CD4-positive, alpha-beta memory T cell (primary cell): Measurements from ENCODE around the gene MMD2. TPM values are rescaled to one million over a fixed set of nuclear protein-coding genes. Genes with fewer than 3 reads are reported as not detected.

ENCODE experiments used
- CTCF ChIA-PET: fragments of 350-600 bp; sonication (Branson Sonifier 250); formaldehyde crosslinking; loops from one replicate; lab custom pipeline; 2021; ENCODE audit warnings: inconsistent platforms; ENCODE audit not compliant: partially characterized antibody; lab: Charles Lee
- POLR2A ChIA-PET: fragments of 350-600 bp; sonication (Branson Sonifier 250); formaldehyde crosslinking; loops from one replicate; lab custom pipeline; 2021; ENCODE audit not compliant: partially characterized antibody; lab: Charles Lee
- DNase-seq, 5 donors: peaks; one replicate each; pipeline versions ENCODE4 v3.0.0 to v3.0.0-alpha.2; 2020 to 2022; ENCODE audit warnings: mixed read lengths in 1 of 5
- H3K27ac ChIP-seq: one replicate; pipeline ENCODE4 v1.7.0; 2013; ENCODE audit warnings: low read depth, low read length
- H3K27me3 ChIP-seq: 2 replicates; pipeline ENCODE4 v1.7.0; 2013; ENCODE audit warnings: mild to moderate bottlenecking, low read length, moderate library complexity; ENCODE audit not compliant: insufficient read depth
- H3K36me3 ChIP-seq: 2 replicates; pipeline ENCODE4 v1.7.0; 2013; ENCODE audit warnings: mild to moderate bottlenecking, low read length, moderate library complexity; ENCODE audit not compliant: insufficient read depth
- H3K4me1 ChIP-seq: 2 replicates; pipeline ENCODE4 v1.7.0; 2013; ENCODE audit warnings: mild to moderate bottlenecking, low read length, moderate library complexity; ENCODE audit not compliant: insufficient read depth
- H3K4me3 ChIP-seq, 2 donors: one replicate each; pipeline ENCODE4 v1.7.0; 2013; ENCODE audit warnings: low read length in 2 of 2, mild to moderate bottlenecking in 1 of 2
- H3K9me3 ChIP-seq, 2 donors: one replicate each; pipeline ENCODE4 v1.7.0; 2013; ENCODE audit warnings: low read length in 2 of 2, control low read depth in 1 of 2; ENCODE audit not compliant: control insufficient read depth in 1 of 2
- H3K27ac Mint-ChIP-seq, 7 donors: one replicate each; pipeline ENCODE4 v1.8.0; 2020 to 2021; ENCODE audit warnings: mixed read lengths in 7 of 7, mild to moderate bottlenecking in 6 of 7, inconsistent platforms in 3 of 7, moderate library complexity in 3 of 7
- H3K27me3 Mint-ChIP-seq, 2 donors: one replicate each; pipeline ENCODE4 v1.8.0; 2020 to 2021; ENCODE audit warnings: mixed read lengths in 2 of 2
- H3K36me3 Mint-ChIP-seq, 2 donors: one replicate each; pipeline ENCODE4 v1.8.0; 2020 to 2021; ENCODE audit warnings: mixed read lengths in 2 of 2, inconsistent platforms in 1 of 2, mild to moderate bottlenecking in 1 of 2
- H3K4me1 Mint-ChIP-seq, 4 donors: one replicate each; pipeline ENCODE4 v1.8.0; 2020 to 2021; ENCODE audit warnings: mixed read lengths in 4 of 4, mild to moderate bottlenecking in 1 of 4
- H3K4me3 Mint-ChIP-seq, 8 donors: one replicate each; pipeline ENCODE4 v1.8.0; 2020 to 2021; ENCODE audit warnings: mixed read lengths in 8 of 8, mild to moderate bottlenecking in 7 of 8, moderate library complexity in 6 of 8, inconsistent platforms in 3 of 8
- H3K9me3 Mint-ChIP-seq, 8 donors: one replicate each; pipeline ENCODE4 v1.8.0; 2020 to 2021; ENCODE audit warnings: mixed read lengths in 8 of 8, mild to moderate bottlenecking in 5 of 8, inconsistent platforms in 3 of 8, moderate library complexity in 1 of 8
- intact Hi-C: fragments of 100-400 bp; cut with micrococcal nuclease; formaldehyde crosslinking; loops from one replicate; pipeline ENCODE4 v1.15.1; 2023
- polyA plus RNA-seq, 2 donors: library from polyadenylated mRNA; unstranded; fragments of 300-500 nt; fragmentation: Illumina TruSeq; gene quantifications; one replicate each; pipeline ENCODE4 v1.2.3, GENCODE V29; 2021
- total RNA-seq, 2 experiments: library from RNA; stranded (reverse); gene quantifications; one replicate each; pipeline ENCODE4 v1.2.3, GENCODE V29; 2021

MMD2 gene
- total and polyA plus RNA-seq, 4 experiments from 2014 or later: not detected

DNA sequence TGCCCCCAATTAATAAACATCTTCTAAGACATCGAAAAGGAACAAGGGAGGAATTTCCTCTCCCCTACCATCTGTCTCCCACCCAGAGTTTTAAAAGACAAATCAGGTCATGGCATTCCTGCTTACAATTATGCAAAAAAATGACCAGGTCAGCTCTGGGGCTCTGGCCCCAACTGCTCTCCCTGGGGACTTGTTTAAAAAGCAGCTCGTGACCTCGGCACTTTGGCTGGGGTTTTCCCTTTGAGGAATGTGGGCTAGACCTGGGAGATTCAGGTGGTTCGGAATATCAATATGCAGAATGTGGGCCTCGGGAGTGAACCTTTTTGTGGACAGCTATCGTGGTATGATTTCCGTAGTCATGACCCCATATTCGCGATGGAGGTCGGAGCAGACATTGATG, 74.8 kb downstream of the MMD2 start:
- POLR2A ChIA-PET: no interaction called here
- no peak overlapping the region for H3K27ac Mint-ChIP-seq
- Histone ChIP-seq H3K9me3 (no peaks in the 10 kb centered on the region), H3K4me1 (peaks cover 7% of the 10 kb centered on the region), H3K36me3 (no peaks in the 10 kb centered on the region), H3K27me3 (peaks cover 4% of the 10 kb centered on the region), H3K4me3 (no peak overlapping the region), H3K27ac (no peak overlapping the region)
- H3K4me1 Mint-ChIP-seq: peaks cover 5 to 12% (median 8%) of the 10 kb centered on the region in 4 donors
- intact Hi-C loops: loop anchor here (10.0 kb wide), 1 partner anchor 269 kb away; no protein-coding TSS in a partner anchor
- H3K27me3 Mint-ChIP-seq: peaks cover 17 to 27% of the 10 kb centered on the region in 2 donors
- CTCF ChIA-PET: no interaction called here
- no peaks in the 10 kb centered on the region for H3K36me3 Mint-ChIP-seq
- H3K4me3 Mint-ChIP-seq: peak overlapping the region in 7 of 8 donors; percentile 25 to 73 (median 45)
- no peak for DNase-seq
- no peaks in the 10 kb centered on the region for H3K9me3 Mint-ChIP-seq

- CTCF ChIA-PET: no interaction called here
- peaks cover 4% of the 10 kb centered on the region for H3K27me3 ChIP-seq
- no peak within 1 kb of the TSS for H3K4me3 ChIP-seq
- H3K36me3 ChIP-seq: no peaks in the 10 kb centered on the region
- H3K9me3 Mint-ChIP-seq: no peaks in the 10 kb centered on the region
- H3K4me1 ChIP-seq: peaks cover 7% of the 10 kb centered on the region
- H3K4me3 Mint-ChIP-seq: peak within 1 kb of the TSS; percentile 45 to 79 (median 70)
- no peaks in the 10 kb centered on the region for H3K36me3 Mint-ChIP-seq
- H3K4me1 Mint-ChIP-seq: peaks cover 5 to 12% (median 8%) of the 10 kb centered on the region in 4 donors
- no peak within 1 kb of the TSS for H3K27ac ChIP-seq
- peak; percentile 72 to 84 (median 84) for DNase-seq
- H3K9me3 ChIP-seq: no peaks in the 10 kb centered on the region
- intact Hi-C loops: loop anchor here (10.0 kb wide), 1 partner anchor 269 kb away; no protein-coding TSS in a partner anchor
- POLR2A ChIA-PET: no interaction called here
- H3K27ac Mint-ChIP-seq: no peak within 1 kb of the TSS
- H3K27me3 Mint-ChIP-seq: peaks cover 20 to 25% of the 10 kb centered on the region in 2 donors
Observed at GRCh38 chr7:4883372-4884144, 75.4 kb downstream of the MMD2 start, which contains the start of gene RADIL. Gene RADIL (minus strand): TSS chr7:4883716. CDS start chr7:4878139, 5,577 bp downstream.

DNA sequence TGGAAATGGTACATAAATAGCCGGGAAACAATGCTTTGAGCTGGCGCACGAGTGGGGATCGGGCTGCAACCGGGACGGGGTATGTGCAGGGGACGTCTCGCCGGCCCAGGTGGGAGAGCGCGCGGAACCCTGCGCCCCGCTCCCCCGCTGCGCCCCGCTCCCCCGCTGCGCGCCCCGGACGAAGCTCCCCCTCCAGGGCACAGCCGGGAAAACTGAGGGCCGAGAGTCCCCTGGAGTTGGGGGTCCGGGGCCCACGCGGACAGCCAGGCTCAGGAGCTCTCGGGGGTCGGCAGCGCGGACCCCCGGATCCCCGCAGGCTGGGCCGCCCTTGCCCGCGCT, 76.0 kb downstream of the MMD2 start:
- intact Hi-C loops: loop anchor here (10.0 kb wide), 1 partner anchor 268 kb away; no protein-coding TSS in a partner anchor
- ChIA-PET CTCF (no interaction called here), POLR2A (no interaction called here)
- H3K27me3 ChIP-seq: peaks cover 4% of the 10 kb centered on the region
- H3K27ac Mint-ChIP-seq: no peak overlapping the region
- no peak overlapping the region for H3K4me3 ChIP-seq
- peaks cover 20 to 25% of the 10 kb centered on the region in 2 donors for H3K27me3 Mint-ChIP-seq
- no peaks in the 10 kb centered on the region for H3K36me3 ChIP-seq
- H3K9me3 Mint-ChIP-seq: no peaks in the 10 kb centered on the region
- peaks cover 7% of the 10 kb centered on the region for H3K4me1 ChIP-seq
- peaks cover 5 to 12% (median 8%) of the 10 kb centered on the region in 4 donors for H3K4me1 Mint-ChIP-seq
- H3K27ac ChIP-seq: no peak overlapping the region
- DNase-seq: no peak
- no peaks in the 10 kb centered on the region for H3K9me3 ChIP-seq
- H3K4me3 Mint-ChIP-seq: peak overlapping the region; percentile 28 to 79 (median 70)
- no peaks in the 10 kb centered on the region for H3K36me3 Mint-ChIP-seq

GRCh38 chr7:4882169-4883032, 76.6 kb downstream of the MMD2 start:
- no peak overlapping the region for H3K4me3 ChIP-seq
- no peak for DNase-seq

DNA sequence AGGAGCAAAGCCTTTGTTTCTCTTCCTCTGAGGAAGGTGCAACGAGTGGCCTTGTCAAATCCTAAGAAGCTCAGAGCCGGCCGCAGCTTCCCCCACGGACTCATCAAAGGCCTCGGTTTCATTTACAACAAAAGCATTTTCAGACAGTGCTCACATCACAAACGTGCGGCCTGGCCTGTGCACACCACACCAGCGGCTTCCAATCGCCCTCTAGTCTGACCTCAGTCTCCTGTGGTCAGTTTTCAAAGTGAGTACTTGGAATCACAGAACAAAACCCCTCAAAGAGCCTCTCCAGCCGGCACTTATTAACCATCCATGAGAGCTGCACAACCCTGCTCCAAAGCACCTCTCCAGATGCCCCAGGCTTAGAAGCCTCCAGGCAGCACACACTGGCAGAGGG, 78.8 kb downstream of the MMD2 start:
- no peaks in the 10 kb centered on the region for H3K9me3 Mint-ChIP-seq
- POLR2A ChIA-PET: no interaction called here
- H3K36me3 ChIP-seq: no peaks in the 10 kb centered on the region
- peaks cover 4% of the 10 kb centered on the region for H3K27me3 ChIP-seq
- H3K36me3 Mint-ChIP-seq: no peaks in the 10 kb centered on the region
- H3K4me3 ChIP-seq: no peak overlapping the region
- peaks cover 7% of the 10 kb centered on the region for H3K4me1 ChIP-seq
- H3K27ac Mint-ChIP-seq: no peak overlapping the region
- CTCF ChIA-PET: no interaction called here
- no peak for DNase-seq
- H3K4me3 Mint-ChIP-seq: peak overlapping the region in 1 of 8 donors; percentile 25
- H3K9me3 ChIP-seq: no peaks in the 10 kb centered on the region
- peaks cover 5 to 12% (median 8%) of the 10 kb centered on the region in 4 donors for H3K4me1 Mint-ChIP-seq
- no peak overlapping the region for H3K27ac ChIP-seq
- peaks cover 16 to 22% of the 10 kb centered on the region in 2 donors for H3K27me3 Mint-ChIP-seq
- intact Hi-C loops: loop anchor here (10.0 kb wide), 1 partner anchor 265 kb away; no protein-coding TSS in a partner anchor

More at GRCh38 chr7:4882169-4883032, 76.6 kb downstream of the MMD2 start:
- Histone ChIP-seq H3K27me3 (peaks cover 4% of the 10 kb centered on the region), H3K4me1 (peaks cover 7% of the 10 kb centered on the region), H3K27ac (no peak overlapping the region), H3K36me3 (no peaks in the 10 kb centered on the region), H3K9me3 (no peaks in the 10 kb centered on the region)
- Mint-ChIP-seq H3K27me3 (peaks cover 19 to 23% of the 10 kb centered on the region in 2 donors), H3K9me3 (no peaks in the 10 kb centered on the region), H3K4me1 (peaks cover 5 to 12% (median 8%) of the 10 kb centered on the region in 4 donors), H3K27ac (no peak overlapping the region), H3K36me3 (no peaks in the 10 kb centered on the region), H3K4me3 (peak overlapping the region; percentile 28 to 79 (median 71))
- intact Hi-C loops: loop anchor here (10.0 kb wide), 1 partner anchor 268 kb away; no protein-coding TSS in a partner anchor
- POLR2A ChIA-PET: no interaction called here
- CTCF ChIA-PET: no interaction called here

GRCh38 chr7:4879396-4880081, 79.4 kb downstream of the MMD2 start:
- intact Hi-C loops: loop anchor here (10.0 kb wide), 1 partner anchor 265 kb away; no protein-coding TSS in a partner anchor
- Mint-ChIP-seq H3K4me3 (no peak overlapping the region), H3K4me1 (peaks cover 5 to 12% (median 8%) of the 10 kb centered on the region in 4 donors), H3K36me3 (no peaks in the 10 kb centered on the region), H3K27me3 (peaks cover 16 to 21% of the 10 kb centered on the region in 2 donors), H3K9me3 (no peaks in the 10 kb centered on the region), H3K27ac (no peak overlapping the region)
- Histone ChIP-seq H3K36me3 (no peaks in the 10 kb centered on the region), H3K9me3 (no peaks in the 10 kb centered on the region), H3K4me1 (peaks cover 7% of the 10 kb centered on the region), H3K27ac (no peak overlapping the region), H3K4me3 (no peak overlapping the region), H3K27me3 (peaks cover 4% of the 10 kb centered on the region)
- no peak for DNase-seq
- ChIA-PET POLR2A (no interaction called here), CTCF (no interaction called here)
